HEK293 (cell line): ENCODE data around the gene TNFAIP2.

Source experiments
- CTCF ChIA-PET: fragments of 350-600 bp; formaldehyde crosslinking; extraction: SDS; loops from one replicate; lab custom pipeline; 2021; ENCODE audit warnings: antibody characterized with exemption; lab: Yijun Ruan, JAX
- POLR2A ChIA-PET: fragments of 300-600 bp; formaldehyde crosslinking; extraction: SDS; loops from one replicate; lab custom pipeline; 2020; ENCODE audit warnings: antibody characterized with exemption, inconsistent platforms; lab: Yijun Ruan, JAX
- H3K27ac ChIP-seq: fragments of 200-500 bp; sonication (Bioruptor generic); 2 replicates; pipeline ENCODE4 v1.5.1; 2014; ENCODE audit warnings: low read depth, low read length, control low read depth, inconsistent platforms; ENCODE audit errors: extremely low read depth
- H3K36me3 ChIP-seq, 2 experiments: fragments of 200-500 bp in 1 of 2; sonication (Bioruptor generic) in 1 of 2; 1 replicate in 1 of 2; 2 replicates in 1 of 2; pipeline ENCODE4 v1.5.1; 2014 to 2017; ENCODE audit warnings: inconsistent platforms in 2 of 2, low read length in 2 of 2; ENCODE audit not compliant: control insufficient read depth in 2 of 2, insufficient read depth in 1 of 2
- H3K4me1 ChIP-seq: fragments of 200-500 bp; sonication (Bioruptor generic); 2 replicates; pipeline ENCODE4 v1.5.1; 2014; ENCODE audit warnings: mild to moderate bottlenecking, low read length, inconsistent platforms; ENCODE audit not compliant: control insufficient read depth, insufficient read depth
- H3K4me3 ChIP-seq: 2 replicates; pipeline ENCODE4 v1.5.1; 2011; ENCODE audit warnings: low read depth, mild to moderate bottlenecking, control low read depth, low read length, moderate library complexity
- H3K9me3 ChIP-seq: fragments of 200-500 bp; sonication (Bioruptor generic); 2 replicates; pipeline ENCODE4 v1.5.1; 2014; ENCODE audit warnings: low read depth, low read length, inconsistent platforms; ENCODE audit not compliant: control insufficient read depth, insufficient read depth
- BCL11A ChIP-seq: fragments of 450-650 bp; formaldehyde crosslinking; IDR thresholded peaks from 2 replicates; pipeline ENCODE4 v1.5.1; 2016; ENCODE audit warnings: low read depth, missing biosample characterization, missing genetic modification characterization
- BCL11B ChIP-seq: fragments of 450-650 bp; formaldehyde crosslinking; IDR thresholded peaks from 2 replicates; pipeline ENCODE4 v1.5.1; 2016; ENCODE audit warnings: low read depth, missing biosample characterization, missing genetic modification characterization
- GLI2 ChIP-seq: fragments of 450-650 bp; formaldehyde crosslinking; IDR thresholded peaks from 2 replicates; pipeline ENCODE4; 2017; ENCODE audit warnings: missing biosample characterization, missing genetic modification characterization, low read depth, borderline replicate concordance
- GLIS2 ChIP-seq: fragments of 450-650 bp; formaldehyde crosslinking; IDR thresholded peaks from 2 replicates; pipeline ENCODE4 v1.5.1; 2016; ENCODE audit warnings: missing biosample characterization, missing genetic modification characterization
- KLF1 ChIP-seq: fragments of 450-650 bp; formaldehyde crosslinking; IDR thresholded peaks from 2 replicates; pipeline ENCODE4 v1.5.1; 2016; ENCODE audit warnings: missing biosample characterization, missing genetic modification characterization
- MYNN ChIP-seq: fragments of 450-650 bp; formaldehyde crosslinking; IDR thresholded peaks from 2 replicates; pipeline ENCODE4 v1.5.1; 2016; ENCODE audit warnings: missing biosample characterization, missing genetic modification characterization, borderline replicate concordance
- MZF1 ChIP-seq: fragments of 450-650 bp; formaldehyde crosslinking; IDR thresholded peaks from 2 replicates; pipeline ENCODE4 v1.5.1; 2017; ENCODE audit warnings: missing biosample characterization, missing genetic modification characterization, borderline replicate concordance
- SCRT2 ChIP-seq: fragments of 450-650 bp; formaldehyde crosslinking; IDR thresholded peaks from 2 replicates; pipeline ENCODE4 v1.5.1; 2016; ENCODE audit warnings: missing biosample characterization, missing genetic modification characterization
- SP3 ChIP-seq: fragments of 450-650 bp; formaldehyde crosslinking; IDR thresholded peaks from 2 replicates; pipeline ENCODE4 v1.5.1; 2016; ENCODE audit warnings: missing biosample characterization, missing genetic modification characterization
- YY2 ChIP-seq: fragments of 450-650 bp; formaldehyde crosslinking; IDR thresholded peaks from 2 replicates; pipeline ENCODE4 v1.5.1; 2016; ENCODE audit warnings: missing biosample characterization, missing genetic modification characterization
- ZBTB48 ChIP-seq: fragments of 450-650 bp; formaldehyde crosslinking; IDR thresholded peaks from 2 replicates; pipeline ENCODE4 v1.5.1; 2016; ENCODE audit warnings: missing biosample characterization, missing genetic modification characterization
- ZFHX2 ChIP-seq: fragments of 450-650 bp; formaldehyde crosslinking; conservative IDR thresholded peaks from 2 replicates; pipeline ENCODE4 v1.5.1; 2016; ENCODE audit warnings: missing biosample characterization, missing genetic modification characterization
- ZFP69B ChIP-seq: fragments of 450-650 bp; formaldehyde crosslinking; IDR thresholded peaks from 2 replicates; pipeline ENCODE4 v1.5.1; 2016; ENCODE audit warnings: missing biosample characterization, missing genetic modification characterization
- ZIC2 ChIP-seq: fragments of 450-650 bp; formaldehyde crosslinking; IDR thresholded peaks from 2 replicates; pipeline ENCODE4 v1.5.1; 2016; ENCODE audit warnings: missing biosample characterization, missing genetic modification characterization
- ZNF112 ChIP-seq: fragments of 450-650 bp; formaldehyde crosslinking; IDR thresholded peaks from 2 replicates; pipeline ENCODE4 v1.5.0; 2017; ENCODE audit warnings: missing biosample characterization, missing genetic modification characterization
- ZNF146 ChIP-seq: fragments of 450-650 bp; formaldehyde crosslinking; IDR thresholded peaks from 2 replicates; pipeline ENCODE4 v1.5.1; 2016; ENCODE audit warnings: missing biosample characterization, missing genetic modification characterization
- ZNF157 ChIP-seq: fragments of 450-650 bp; formaldehyde crosslinking; IDR thresholded peaks from 2 replicates; pipeline ENCODE4 v1.5.1; 2016; ENCODE audit warnings: missing biosample characterization, missing genetic modification characterization
- ZNF16 ChIP-seq: fragments of 450-650 bp; formaldehyde crosslinking; IDR thresholded peaks from 2 replicates; pipeline ENCODE4 v1.5.1; 2016; ENCODE audit warnings: low read depth, missing biosample characterization, missing genetic modification characterization
- ZNF169 ChIP-seq: fragments of 450-650 bp; formaldehyde crosslinking; IDR thresholded peaks from 2 replicates; pipeline ENCODE4 v1.5.1; 2016; ENCODE audit warnings: missing biosample characterization, missing genetic modification characterization
- ZNF2 ChIP-seq: fragments of 450-650 bp; formaldehyde crosslinking; IDR thresholded peaks from 2 replicates; pipeline ENCODE4 v1.5.1; 2016; ENCODE audit warnings: missing biosample characterization, missing genetic modification characterization
- ZNF354C ChIP-seq: fragments of 450-650 bp; formaldehyde crosslinking; IDR thresholded peaks from 2 replicates; pipeline ENCODE4 v1.5.1; 2016; ENCODE audit warnings: missing biosample characterization, missing genetic modification characterization, low read depth, borderline replicate concordance
- ZNF366 ChIP-seq: fragments of 450-650 bp; formaldehyde crosslinking; conservative IDR thresholded peaks from 2 replicates; pipeline ENCODE4 v1.5.1; 2016; ENCODE audit warnings: missing biosample characterization, missing genetic modification characterization
- ZNF555 ChIP-seq: fragments of 450-650 bp; formaldehyde crosslinking; conservative IDR thresholded peaks from 2 replicates; pipeline ENCODE4 v1.5.1; 2017; ENCODE audit warnings: missing biosample characterization, mild to moderate bottlenecking, missing genetic modification characterization, inconsistent platforms
- ZNF558 ChIP-seq: fragments of 450-650 bp; formaldehyde crosslinking; IDR thresholded peaks from 2 replicates; pipeline ENCODE4 v1.5.1; 2016; ENCODE audit warnings: missing biosample characterization, missing genetic modification characterization
- ZNF658 ChIP-seq: fragments of 450-650 bp; formaldehyde crosslinking; IDR thresholded peaks from 2 replicates; pipeline ENCODE4; 2016; ENCODE audit warnings: missing biosample characterization, missing genetic modification characterization
- ZNF707 ChIP-seq: fragments of 450-650 bp; formaldehyde crosslinking; IDR thresholded peaks from 2 replicates; pipeline ENCODE4 v1.5.1; 2016; ENCODE audit warnings: missing biosample characterization, missing genetic modification characterization
- ZNF777 ChIP-seq: fragments of 450-650 bp; formaldehyde crosslinking; IDR thresholded peaks from 2 replicates; pipeline ENCODE4 v1.5.1; 2017; ENCODE audit warnings: missing biosample characterization, missing genetic modification characterization, borderline replicate concordance
- ZNF830 ChIP-seq: fragments of 450-650 bp; IDR thresholded peaks from 2 replicates; pipeline ENCODE4 v1.5.0; 2018; ENCODE audit warnings: missing biosample characterization, missing genetic modification characterization, low read depth, mild to moderate bottlenecking, moderate library complexity
- ZSCAN23 ChIP-seq: fragments of 450-650 bp; formaldehyde crosslinking; IDR thresholded peaks from 2 replicates; pipeline ENCODE4 v1.5.1; 2016; ENCODE audit warnings: missing biosample characterization, missing genetic modification characterization
- TF ChIP-seq, protein P1 (sequence below): fragments of 450-650 bp; formaldehyde crosslinking; IDR thresholded peaks from 2 replicates; pipeline ENCODE4 v1.5.1; 2016; ENCODE audit warnings: missing biosample characterization, missing genetic modification characterization
- TF ChIP-seq, protein P2 (sequence below): fragments of 450-650 bp; formaldehyde crosslinking; IDR thresholded peaks from 2 replicates; pipeline ENCODE4 v1.5.1; 2016; ENCODE audit warnings: missing biosample characterization, missing genetic modification characterization
- TF ChIP-seq, protein P3 (sequence below): fragments of 450-650 bp; formaldehyde crosslinking; IDR thresholded peaks from 2 replicates; pipeline ENCODE4 v1.5.0; 2017; ENCODE audit warnings: missing biosample characterization, missing genetic modification characterization, borderline replicate concordance

Gene TNFAIP2

DNA sequence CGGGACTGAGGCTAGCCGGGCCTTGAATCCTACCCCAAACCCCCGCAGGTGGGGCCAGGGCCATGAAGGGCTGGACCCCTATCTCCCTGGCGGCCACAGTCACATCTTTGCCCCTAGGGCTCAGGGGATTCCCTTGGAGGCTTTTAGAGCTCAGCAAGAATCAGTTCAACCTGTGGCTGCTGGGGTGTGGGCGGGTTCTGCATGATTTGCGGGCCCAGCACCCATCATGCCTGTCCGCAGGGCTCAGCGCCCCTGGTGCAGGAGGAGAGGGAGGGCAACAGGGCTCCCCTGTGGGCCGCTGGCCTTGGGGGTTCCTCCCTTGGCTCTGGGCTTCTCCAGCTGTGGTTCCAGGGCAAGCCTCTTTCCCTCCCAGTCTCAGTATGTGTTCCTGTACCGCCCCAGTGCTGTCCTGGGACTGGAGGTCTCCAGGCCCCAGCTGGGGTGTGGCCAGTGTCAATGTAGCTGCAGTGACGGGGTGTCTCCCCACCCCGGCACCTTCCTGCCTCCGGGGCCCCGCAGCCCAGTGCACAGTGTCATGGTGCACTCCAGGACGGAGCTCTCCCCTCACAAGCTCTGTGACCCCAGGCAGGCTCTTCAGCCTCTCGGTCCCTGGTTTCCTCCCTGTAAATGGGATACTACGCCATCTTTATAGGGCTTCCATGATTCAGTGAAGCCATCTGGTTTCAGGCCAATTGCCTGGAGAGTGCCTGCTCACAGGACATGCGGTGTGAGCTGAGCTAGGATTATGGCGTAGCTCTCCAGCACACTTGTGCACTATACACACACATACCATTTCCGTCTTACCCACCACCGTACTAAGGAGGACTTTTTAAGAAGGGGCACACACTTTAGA lies 49.2 kb upstream of the TNFAIP2 start:
- CTCF ChIA-PET, result interaction anchor here (0.8 to 4.4 kb wide), 13 partner anchors 15 to 380 kb away, joined by 3 to 37 read pairs (median 4); partner anchors contain the start of gene CDC42BPB
- Histone ChIP-seq H3K4me1 (0 out of 2 replicates have a peak, but pooled peaks cover 3% of the 10 kb centered on the region), H3K27ac (no peak overlapping the region), H3K36me3 (no peaks in the 10 kb centered on the region), H3K4me3 (no peak overlapping the region), H3K9me3 (no peaks in the 10 kb centered on the region)
- POLR2A ChIA-PET, result interaction anchor here (1.8 kb wide), 1 partner anchor 260 kb away, joined by 4 read pairs; the partner anchor contains the start of gene EIF5
- TF ChIP-seq ZFHX2 (peak; percentile 34; the same call in 1 of the 2 replicates), ZNF366 (no peak), BCL11B (tag by site-specific recombination) (no peak), BCL11A (tag by site-specific recombination) (no peak), KLF1 (tag by site-specific recombination) (peak; percentile 73), ZNF112 (no peak), ZNF707 (tag by site-specific recombination) (no peak), YY2 (tag by site-specific recombination) (peak; percentile 26; the same call in 1 of the 2 replicates), ZNF157 (tag by site-specific recombination) (no peak), GLIS2 (tag by site-specific recombination) (no peak), ZNF555 (no peak), GLI2 (no peak), SP3 (no peak), ZNF558 (tag by site-specific recombination) (no peak), ZNF169 (tag by site-specific recombination) (no peak), ZIC2 (tag by site-specific recombination) (peak; percentile 52), ZNF146 (tag by site-specific recombination) (no peak), ZFP69B (no peak), MZF1 (no peak), MYNN (no peak), SCRT2 (peak; percentile 48), ZNF658 (no peak), ZNF2 (no peak), ZNF777 (tag by site-specific recombination) (no peak), ZNF16 (tag by site-specific recombination) (no peak), ZBTB48 (tag by site-specific recombination) (no peak), ZNF830 (tag by site-specific recombination) (no peak), ZSCAN23 (no peak), ZNF354C (tag by site-specific recombination) (no peak)
- TF ChIP-seq, protein P1, sequence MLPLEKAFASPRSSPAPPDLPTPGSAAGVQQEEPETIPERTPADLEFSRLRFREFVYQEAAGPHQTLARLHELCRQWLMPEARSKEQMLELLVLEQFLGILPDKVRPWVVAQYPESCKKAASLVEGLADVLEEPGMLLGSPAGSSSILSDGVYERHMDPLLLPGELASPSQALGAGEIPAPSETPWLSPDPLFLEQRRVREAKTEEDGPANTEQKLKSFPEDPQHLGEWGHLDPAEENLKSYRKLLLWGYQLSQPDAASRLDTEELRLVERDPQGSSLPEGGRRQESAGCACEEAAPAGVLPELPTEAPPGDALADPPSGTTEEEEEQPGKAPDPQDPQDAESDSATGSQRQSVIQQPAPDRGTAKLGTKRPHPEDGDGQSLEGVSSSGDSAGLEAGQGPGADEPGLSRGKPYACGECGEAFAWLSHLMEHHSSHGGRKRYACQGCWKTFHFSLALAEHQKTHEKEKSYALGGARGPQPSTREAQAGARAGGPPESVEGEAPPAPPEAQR (tag by site-specific recombination), result no peak
- TF ChIP-seq, protein P2, sequence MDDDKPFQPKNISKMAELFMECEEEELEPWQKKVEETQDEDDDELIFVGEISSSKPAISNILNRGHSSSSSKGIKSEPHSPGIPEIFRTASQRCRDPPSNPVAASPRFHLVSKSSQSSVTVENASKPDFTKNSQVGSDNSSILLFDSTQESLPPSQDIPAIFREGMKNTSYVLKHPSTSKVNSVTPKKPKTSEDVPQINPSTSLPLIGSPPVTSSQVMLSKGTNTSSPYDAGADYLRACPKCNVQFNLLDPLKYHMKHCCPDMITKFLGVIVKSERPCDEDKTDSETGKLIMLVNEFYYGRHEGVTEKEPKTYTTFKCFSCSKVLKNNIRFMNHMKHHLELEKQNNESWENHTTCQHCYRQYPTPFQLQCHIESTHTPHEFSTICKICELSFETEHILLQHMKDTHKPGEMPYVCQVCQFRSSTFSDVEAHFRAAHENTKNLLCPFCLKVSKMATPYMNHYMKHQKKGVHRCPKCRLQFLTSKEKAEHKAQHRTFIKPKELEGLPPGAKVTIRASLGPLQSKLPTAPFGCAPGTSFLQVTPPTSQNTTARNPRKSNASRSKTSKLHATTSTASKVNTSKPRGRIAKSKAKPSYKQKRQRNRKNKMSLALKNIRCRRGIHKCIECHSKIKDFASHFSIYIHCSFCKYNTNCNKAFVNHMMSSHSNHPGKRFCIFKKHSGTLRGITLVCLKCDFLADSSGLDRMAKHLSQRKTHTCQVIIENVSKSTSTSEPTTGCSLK (tag by site-specific recombination), result no peak
- TF ChIP-seq, protein P3, sequence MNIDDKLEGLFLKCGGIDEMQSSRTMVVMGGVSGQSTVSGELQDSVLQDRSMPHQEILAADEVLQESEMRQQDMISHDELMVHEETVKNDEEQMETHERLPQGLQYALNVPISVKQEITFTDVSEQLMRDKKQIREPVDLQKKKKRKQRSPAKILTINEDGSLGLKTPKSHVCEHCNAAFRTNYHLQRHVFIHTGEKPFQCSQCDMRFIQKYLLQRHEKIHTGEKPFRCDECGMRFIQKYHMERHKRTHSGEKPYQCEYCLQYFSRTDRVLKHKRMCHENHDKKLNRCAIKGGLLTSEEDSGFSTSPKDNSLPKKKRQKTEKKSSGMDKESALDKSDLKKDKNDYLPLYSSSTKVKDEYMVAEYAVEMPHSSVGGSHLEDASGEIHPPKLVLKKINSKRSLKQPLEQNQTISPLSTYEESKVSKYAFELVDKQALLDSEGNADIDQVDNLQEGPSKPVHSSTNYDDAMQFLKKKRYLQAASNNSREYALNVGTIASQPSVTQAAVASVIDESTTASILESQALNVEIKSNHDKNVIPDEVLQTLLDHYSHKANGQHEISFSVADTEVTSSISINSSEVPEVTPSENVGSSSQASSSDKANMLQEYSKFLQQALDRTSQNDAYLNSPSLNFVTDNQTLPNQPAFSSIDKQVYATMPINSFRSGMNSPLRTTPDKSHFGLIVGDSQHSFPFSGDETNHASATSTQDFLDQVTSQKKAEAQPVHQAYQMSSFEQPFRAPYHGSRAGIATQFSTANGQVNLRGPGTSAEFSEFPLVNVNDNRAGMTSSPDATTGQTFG, result no peak
